ENCODE results near the gene SLC39A9. TPM values are rescaled to one million over a fixed set of nuclear protein-coding genes. Genes with fewer than 3 reads are reported as not detected.

Gene SLC39A9
- total and polyA plus RNA-seq, 2 of the 4 experiments (the other 2 are of a cell fraction), result 41.4 to 168 TPM

- ATAC-seq (ENCODE audit: low read depth) (no peak), DNase-seq (no peak)
- no peak overlapping the region for H3K27ac ChIP-seq (ENCODE audit: insufficient read depth, low read length)
- intact Hi-C loops (cut with micrococcal nuclease) (no loop called here), in situ Hi-C loops (cut with MboI; ENCODE audit: low sequenced_read_pairs) (no loop called here), dilution Hi-C loops (cut with HindIII; ENCODE audit: low sequenced_read_pairs, unreplicated experiment) (no loop called here)
- no peak overlapping the region for H3K4me3 ChIP-seq (ENCODE audit: insufficient read depth, low read depth, low read length)
- no peak overlapping the region for H4K8ac ChIP-seq (ENCODE audit: low read depth in 2 of 2, low read length in 2 of 2)
- no peaks in the 10 kb centered on the region for H4K20me1 ChIP-seq (ENCODE audit: insufficient read depth, low read length)
- 56% methylated on average over 4 of the region's 8 CpGs; no CpG with 5 or more reads in 1 of the 2 experiments for WGBS, 2 experiments (ENCODE audit: extremely low coverage in 2 of 2, insufficient read length in 1 of 2)
- no peak overlapping the region for H4K5ac ChIP-seq (ENCODE audit: low read depth, low read length)
- H3K9ac ChIP-seq (ENCODE audit: low read depth, low read length), result no peak overlapping the region
- no peaks in the 10 kb centered on the region for H3K36me3 ChIP-seq (ENCODE audit: control insufficient read depth, insufficient read depth, low read length)
- peaks cover 43% of the 10 kb centered on the region for H3K27me3 ChIP-seq (ENCODE audit: control insufficient read depth, insufficient read depth, low read length)
- no peak overlapping the region for H2BK120ac ChIP-seq (ENCODE audit: low read depth, low read length)
- no peaks in the 10 kb centered on the region for H3K9me3 ChIP-seq (ENCODE audit: control insufficient read depth, insufficient read depth, low read length)
- H3K56ac ChIP-seq (ENCODE audit: extremely low read depth, insufficient read depth, low read length), result no peak overlapping the region
- no peaks in the 10 kb centered on the region; the same call in 1 of the 2 replicates for H3K4me1 ChIP-seq (ENCODE audit: control insufficient read depth, insufficient read depth, low read length)
- no peak overlapping the region for H4K91ac ChIP-seq (ENCODE audit: insufficient read depth, low read depth, low read length)
- H2BK15ac ChIP-seq (ENCODE audit: low read depth, low read length), result no peak overlapping the region
- no peak overlapping the region for H3K14ac ChIP-seq (replicated peaks; ENCODE audit: low read depth, low read length)
- ChIA-PET CTCF (no interaction called here), POLR2A (ENCODE audit: unreplicated experiment) (no interaction called here)
- no peak overlapping the region for H2BK5ac ChIP-seq (ENCODE audit: low read depth, low read length, poor library complexity, severe bottlenecking)
- no peaks in the 10 kb centered on the region for H3K79me1 ChIP-seq (ENCODE audit: low read depth in 1 of 2, low read length in 2 of 2)
- no peak overlapping the region for H3K18ac ChIP-seq (ENCODE audit: low read depth, low read length)
- H2AFZ ChIP-seq (replicated peaks; ENCODE audit: low read length, poor library complexity), result no peak overlapping the region
- H3K4ac ChIP-seq (ENCODE audit: low read depth, low read length), result no peak overlapping the region
- no peak overlapping the region for H3K4me2 ChIP-seq (ENCODE audit: low read depth, low read length)
- 0 out of 2 replicates have a peak, but pooled peaks cover 3% of the 10 kb centered on the region for H3K9me1 ChIP-seq (ENCODE audit: insufficient read depth, low read length)
- H3K23ac ChIP-seq (ENCODE audit: low read depth, low read length), result no peak overlapping the region
- H2AK5ac ChIP-seq (ENCODE audit: low read depth, low read length), result no peak overlapping the region
- H2BK20ac ChIP-seq (ENCODE audit: low read depth, low read length), result no peak overlapping the region
- H2AK9ac ChIP-seq (replicated peaks; ENCODE audit: low read depth, low read length, poor library complexity), result no peak overlapping the region
- BruUV-seq (replicated peaks), result no TSS peak
- no peak for TF ChIP-seq FOS (IDR thresholded peaks at IDR 0.05; ENCODE audit: low read depth, low read length)
- TF ChIP-seq RAD21 (IDR thresholded peaks at IDR 0.05; ENCODE audit: low read length), result no peak
- no peak for TF ChIP-seq MAFK (IDR thresholded peaks at IDR 0.05; ENCODE audit: low read depth, low read length)
- TF ChIP-seq RCOR1 (IDR thresholded peaks at IDR 0.05; ENCODE audit: insufficient replicate concordance, low read length), result no peak
- no peak for TF ChIP-seq BHLHE40 (IDR thresholded peaks at IDR 0.05; ENCODE audit: low read depth, low read length)
- TF ChIP-seq SMC3 (IDR thresholded peaks at IDR 0.05; ENCODE audit: low read depth, low read length), result no peak
- no peak for TF ChIP-seq RFX5 (IDR thresholded peaks at IDR 0.05; ENCODE audit: low read depth, low read length)
- no peak for TF ChIP-seq ELK1 (IDR thresholded peaks at IDR 0.05; ENCODE audit: borderline replicate concordance, low read depth, low read length)
- TF ChIP-seq, protein P1, sequence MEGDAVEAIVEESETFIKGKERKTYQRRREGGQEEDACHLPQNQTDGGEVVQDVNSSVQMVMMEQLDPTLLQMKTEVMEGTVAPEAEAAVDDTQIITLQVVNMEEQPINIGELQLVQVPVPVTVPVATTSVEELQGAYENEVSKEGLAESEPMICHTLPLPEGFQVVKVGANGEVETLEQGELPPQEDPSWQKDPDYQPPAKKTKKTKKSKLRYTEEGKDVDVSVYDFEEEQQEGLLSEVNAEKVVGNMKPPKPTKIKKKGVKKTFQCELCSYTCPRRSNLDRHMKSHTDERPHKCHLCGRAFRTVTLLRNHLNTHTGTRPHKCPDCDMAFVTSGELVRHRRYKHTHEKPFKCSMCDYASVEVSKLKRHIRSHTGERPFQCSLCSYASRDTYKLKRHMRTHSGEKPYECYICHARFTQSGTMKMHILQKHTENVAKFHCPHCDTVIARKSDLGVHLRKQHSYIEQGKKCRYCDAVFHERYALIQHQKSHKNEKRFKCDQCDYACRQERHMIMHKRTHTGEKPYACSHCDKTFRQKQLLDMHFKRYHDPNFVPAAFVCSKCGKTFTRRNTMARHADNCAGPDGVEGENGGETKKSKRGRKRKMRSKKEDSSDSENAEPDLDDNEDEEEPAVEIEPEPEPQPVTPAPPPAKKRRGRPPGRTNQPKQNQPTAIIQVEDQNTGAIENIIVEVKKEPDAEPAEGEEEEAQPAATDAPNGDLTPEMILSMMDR (conservative IDR thresholded peaks at IDR 0.05; ENCODE audit: low read depth, low read length), result no peak
- TF ChIP-seq, protein P2, sequence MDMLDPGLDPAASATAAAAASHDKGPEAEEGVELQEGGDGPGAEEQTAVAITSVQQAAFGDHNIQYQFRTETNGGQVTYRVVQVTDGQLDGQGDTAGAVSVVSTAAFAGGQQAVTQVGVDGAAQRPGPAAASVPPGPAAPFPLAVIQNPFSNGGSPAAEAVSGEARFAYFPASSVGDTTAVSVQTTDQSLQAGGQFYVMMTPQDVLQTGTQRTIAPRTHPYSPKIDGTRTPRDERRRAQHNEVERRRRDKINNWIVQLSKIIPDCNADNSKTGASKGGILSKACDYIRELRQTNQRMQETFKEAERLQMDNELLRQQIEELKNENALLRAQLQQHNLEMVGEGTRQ (IDR thresholded peaks at IDR 0.05; ENCODE audit: low read depth, low read length), result no peak
- TF ChIP-seq POLR2A (IDR thresholded peaks at IDR 0.05; ENCODE audit: low read depth, low read length), result no peak
- TF ChIP-seq MXI1 (IDR thresholded peaks at IDR 0.05; ENCODE audit: borderline replicate concordance, low read depth, low read length), result no peak
- no peak for TF ChIP-seq MAZ (IDR thresholded peaks at IDR 0.05; ENCODE audit: borderline replicate concordance, low read depth, low read length)
- TF ChIP-seq CHD1 (IDR thresholded peaks at IDR 0.05; ENCODE audit: low read depth, low read length), result no peak
- no peak for TF ChIP-seq NFE2L2 (IDR thresholded peaks at IDR 0.05; ENCODE audit: low read depth, low read length)
Measured at GRCh38 chr14:69505338-69506240, 107.1 kb downstream of the SLC39A9 start.
